Liver (tissue), 9 donors: ENCODE results near the gene RGL1. TPM values are rescaled to one million over a fixed set of nuclear protein-coding genes. Genes with fewer than 3 reads are reported as not detected.

Source experiments
- DNase-seq: peaks from one replicate; pipeline ENCODE4 v3.0.0-alpha.2; 2017; ENCODE audit warnings: low spot score
- H3K27ac ChIP-seq, 2 donors: one replicate each; pipeline ENCODE4 v1.7.0; 2013; ENCODE audit warnings: inconsistent platforms in 2 of 2, low read length in 2 of 2, control low read depth in 1 of 2, low read depth in 1 of 2, mild to moderate bottlenecking in 1 of 2
- H3K27me3 ChIP-seq, 4 donors: one replicate each; pipeline versions ENCODE4 v1.6.1 to v1.7.0; 2013; ENCODE audit warnings: low read length in 3 of 4, inconsistent platforms in 1 of 4, mild to moderate bottlenecking in 1 of 4, moderate library complexity in 1 of 4; ENCODE audit not compliant: control insufficient read depth in 4 of 4, insufficient read depth in 4 of 4
- H3K36me3 ChIP-seq, 4 donors: one replicate each; pipeline versions ENCODE4 v1.6.1 to v1.7.0; 2013; ENCODE audit warnings: low read length in 3 of 4, mild to moderate bottlenecking in 3 of 4, low read depth in 1 of 4, moderate library complexity in 1 of 4; ENCODE audit not compliant: control insufficient read depth in 4 of 4, insufficient read depth in 3 of 4
- H3K4me1 ChIP-seq, 4 donors: one replicate each; pipeline versions ENCODE4 v1.6.1 to v1.7.0; 2013; ENCODE audit warnings: low read length in 3 of 4, mild to moderate bottlenecking in 3 of 4, moderate library complexity in 1 of 4; ENCODE audit not compliant: control insufficient read depth in 4 of 4, insufficient read depth in 4 of 4
- H3K4me3 ChIP-seq, 3 donors: one replicate each; pipeline versions ENCODE4 v1.6.1 to v1.7.0; 2013; ENCODE audit warnings: low read length in 3 of 3, control low read depth in 1 of 3, low read depth in 1 of 3, mild to moderate bottlenecking in 1 of 3
- H3K9ac ChIP-seq, 2 donors: one replicate each; pipeline ENCODE4 v1.7.0; 2013; ENCODE audit warnings: low read length in 2 of 2, mild to moderate bottlenecking in 2 of 2, moderate library complexity in 2 of 2, control low read depth in 1 of 2, low read depth in 1 of 2
- H3K9me3 ChIP-seq, 4 donors: one replicate each; pipeline versions ENCODE4 v1.6.1 to v1.7.0; 2013; ENCODE audit warnings: low read length in 3 of 4; ENCODE audit not compliant: control insufficient read depth in 4 of 4
- ATF3 ChIP-seq: IDR thresholded peaks from 2 replicates; pipeline ENCODE4 v1.6.1; 2016; ENCODE audit warnings: antibody characterized with exemption
- CTCF ChIP-seq: fragments of 150-350 bp; IDR thresholded peaks from 2 replicates; pipeline ENCODE4 v1.5.1; 2017; ENCODE audit warnings: improper control_type of control experiment, low read depth, low read length; ENCODE audit not compliant: missing input control
- FOXA1 ChIP-seq: IDR thresholded peaks from 2 replicates; pipeline ENCODE4 v1.6.1; 2016; ENCODE audit warnings: antibody characterized with exemption
- FOXA2 ChIP-seq: IDR thresholded peaks from 2 replicates; pipeline ENCODE4 v1.6.1; 2016; ENCODE audit warnings: antibody characterized with exemption
- HNF4A ChIP-seq, 2 donors: conservative IDR thresholded peaks; 2 replicates each; pipeline ENCODE4 v1.6.1; 2016; ENCODE audit warnings: antibody characterized with exemption in 2 of 2, mild to moderate bottlenecking in 2 of 2
- HNF4G ChIP-seq: IDR thresholded peaks from 2 replicates; pipeline ENCODE4 v1.6.1; 2016; ENCODE audit warnings: antibody characterized with exemption
- JUND ChIP-seq, 2 donors: IDR thresholded peaks; 2 replicates each; pipeline ENCODE4 v1.6.1; 2016; ENCODE audit warnings: antibody characterized with exemption in 2 of 2
- NR2F2 ChIP-seq: IDR thresholded peaks from 2 replicates; pipeline ENCODE4 v1.6.1; 2016; ENCODE audit warnings: antibody characterized with exemption
- RAD21 ChIP-seq, 2 donors: IDR thresholded peaks; 2 replicates each; pipeline ENCODE4 v1.6.1; 2016; ENCODE audit warnings: antibody characterized with exemption in 2 of 2, mild to moderate bottlenecking in 2 of 2
- RXRA ChIP-seq, 2 donors: IDR thresholded peaks; 2 replicates each; pipeline ENCODE4 v1.6.1; 2017 to 2018; ENCODE audit warnings: antibody characterized with exemption in 2 of 2, mild to moderate bottlenecking in 1 of 2
- SP1 ChIP-seq: IDR thresholded peaks from 2 replicates; pipeline ENCODE4 v1.6.1; 2018; ENCODE audit warnings: antibody characterized with exemption, mild to moderate bottlenecking
- TAF1 ChIP-seq: conservative IDR thresholded peaks from 2 replicates; pipeline ENCODE4 v1.6.1; 2016; ENCODE audit warnings: antibody characterized with exemption, mild to moderate bottlenecking
- YY1 ChIP-seq: IDR thresholded peaks from 2 replicates; pipeline ENCODE4 v1.6.1; 2016; ENCODE audit warnings: antibody characterized with exemption, mild to moderate bottlenecking
- WGBS: extraction: QIAGEN DNeasy Blood & Tissue Kit; methylation state at CpG from one replicate; pipeline ENCODE4 v1.1.7; 2013; 5-methylcytosine and 5-hydroxymethylcytosine counted together
- polyA plus RNA-seq, 2 donors: library from polyadenylated mRNA; stranded (reverse) in 1 of 2; unstranded in 1 of 2; fragments of 200-250 nt in 1 of 2; fragments of >200 nt in 1 of 2; fragmentation: Nextera tagmentation in 1 of 2; extraction: Ambion mirVana in 1 of 2; gene quantifications; one replicate each; pipeline versions ENCODE4 v1.2.1 to v1.2.3, GENCODE V29; 2013 to 2015
- total RNA-seq, 2 donors: library from RNA; depleted of rRNA; stranded (reverse); fragments of >200 nt; gene quantifications; one replicate each; pipeline ENCODE4 v1.2.3, GENCODE V29; 2014
- TF ChIP-seq, protein P1 (sequence below): IDR thresholded peaks from 2 replicates; pipeline ENCODE4 v1.6.1; 2016; ENCODE audit warnings: antibody characterized with exemption
- TF ChIP-seq, protein P2 (sequence below): IDR thresholded peaks from 2 replicates; pipeline ENCODE4 v1.6.1; 2016; ENCODE audit warnings: antibody characterized with exemption
- donor health status: healthy.
- donor health status: healthy.
- donor health status: healthy.
- donor health status: healthy.
- donor health status: healthy.

The RGL1 gene
- total and polyA plus RNA-seq, 4 donors: 3.9 to 15.3 (median 8.9) TPM

GRCh38 chr1:183933528-183934179 is 128.7 kb downstream of the RGL1 start:
- H3K4me3 ChIP-seq: no peak overlapping the region
- no peaks in the 10 kb centered on the region for H3K9me3 ChIP-seq
- no peaks in the 10 kb centered on the region for H3K36me3 ChIP-seq
- WGBS: 88% methylated on average over 4 of the region's 4 CpGs
- no peak overlapping the region for H3K27ac ChIP-seq
- H3K9ac ChIP-seq: no peak overlapping the region
- H3K27me3 ChIP-seq: no peaks in the 10 kb centered on the region
- TF ChIP-seq HNF4A (conservative IDR thresholded peaks at IDR 0.05): no peak
- TF ChIP-seq HNF4G: no peak
- TF ChIP-seq CTCF: no peak
- no peak for TF ChIP-seq FOXA2
- no peak for TF ChIP-seq SP1
- no peak for TF ChIP-seq FOXA1
- TF ChIP-seq, protein P1, sequence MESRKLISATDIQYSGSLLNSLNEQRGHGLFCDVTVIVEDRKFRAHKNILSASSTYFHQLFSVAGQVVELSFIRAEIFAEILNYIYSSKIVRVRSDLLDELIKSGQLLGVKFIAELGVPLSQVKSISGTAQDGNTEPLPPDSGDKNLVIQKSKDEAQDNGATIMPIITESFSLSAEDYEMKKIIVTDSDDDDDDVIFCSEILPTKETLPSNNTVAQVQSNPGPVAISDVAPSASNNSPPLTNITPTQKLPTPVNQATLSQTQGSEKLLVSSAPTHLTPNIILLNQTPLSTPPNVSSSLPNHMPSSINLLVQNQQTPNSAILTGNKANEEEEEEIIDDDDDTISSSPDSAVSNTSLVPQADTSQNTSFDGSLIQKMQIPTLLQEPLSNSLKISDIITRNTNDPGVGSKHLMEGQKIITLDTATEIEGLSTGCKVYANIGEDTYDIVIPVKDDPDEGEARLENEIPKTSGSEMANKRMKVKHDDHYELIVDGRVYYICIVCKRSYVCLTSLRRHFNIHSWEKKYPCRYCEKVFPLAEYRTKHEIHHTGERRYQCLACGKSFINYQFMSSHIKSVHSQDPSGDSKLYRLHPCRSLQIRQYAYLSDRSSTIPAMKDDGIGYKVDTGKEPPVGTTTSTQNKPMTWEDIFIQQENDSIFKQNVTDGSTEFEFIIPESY: no peak
- no peak for DNase-seq
- no peaks in the 10 kb centered on the region for H3K4me1 ChIP-seq

- no peaks in the 10 kb centered on the region for H3K4me1 ChIP-seq
- H3K4me3 ChIP-seq: no peak overlapping the region
- no peaks in the 10 kb centered on the region for H3K27me3 ChIP-seq
- H3K27ac ChIP-seq: no peak overlapping the region
- no peak overlapping the region for H3K9ac ChIP-seq
- H3K36me3 ChIP-seq: no peaks in the 10 kb centered on the region
- no peaks in the 10 kb centered on the region for H3K9me3 ChIP-seq
- WGBS: 82% methylated on average over 6 of the region's 6 CpGs
- no peak for TF ChIP-seq ATF3
- TF ChIP-seq, protein P1: no peak
- TF ChIP-seq RXRA (IDR thresholded peaks at IDR 0.05): no peak
- TF ChIP-seq NR2F2: no peak
- no peak for TF ChIP-seq RAD21 (IDR thresholded peaks at IDR 0.05)
- TF ChIP-seq FOXA1: no peak
- TF ChIP-seq YY1: no peak
- TF ChIP-seq HNF4G: no peak
- TF ChIP-seq, protein P2, sequence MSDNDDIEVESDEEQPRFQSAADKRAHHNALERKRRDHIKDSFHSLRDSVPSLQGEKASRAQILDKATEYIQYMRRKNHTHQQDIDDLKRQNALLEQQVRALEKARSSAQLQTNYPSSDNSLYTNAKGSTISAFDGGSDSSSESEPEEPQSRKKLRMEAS: no peak
- no peak for TF ChIP-seq TAF1
- TF ChIP-seq JUND (IDR thresholded peaks at IDR 0.05): no peak
- TF ChIP-seq HNF4A (conservative IDR thresholded peaks at IDR 0.05): no peak
- no peak for TF ChIP-seq FOXA2
- no peak for DNase-seq
These were observed 129.4 kb downstream of the RGL1 start for GRCh38 chr1:183934314-183934713.
